GM12801 (cell line): Measurements from ENCODE around the gene CDH16.

ENCODE experiments used
- CTCF ChIP-seq: IDR thresholded peaks from one replicate; pipeline ENCODE4 v1.5.1; 2011; ENCODE audit warnings: control low read depth; ENCODE audit not compliant: insufficient read length; ENCODE audit errors: extremely low read depth

The CDH16 gene

GRCh38 chr16:66898933-66899309 lies 19.8 kb downstream of the CDH16 start:
- TF ChIP-seq CTCF = no peak

DNA sequence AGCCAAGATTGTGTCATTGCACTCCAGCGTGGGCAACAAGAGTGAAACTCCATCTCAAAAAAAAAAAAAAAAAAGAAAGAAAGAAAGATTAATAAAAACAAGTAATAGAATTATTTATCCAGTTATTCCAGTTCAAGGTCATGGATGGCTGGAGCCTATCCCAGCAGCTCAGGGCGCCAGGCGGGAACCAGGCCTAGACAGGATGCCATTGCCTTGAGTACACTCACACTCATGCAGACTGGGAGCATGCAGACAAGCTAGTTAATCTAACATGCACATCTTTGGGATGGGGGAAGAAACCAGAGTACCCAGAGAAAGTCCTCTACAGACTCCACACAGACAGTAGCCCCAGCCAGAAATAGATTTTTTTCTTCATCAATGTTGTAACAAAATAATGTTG lies 20.5 kb downstream of the CDH16 start:
- no peak for TF ChIP-seq CTCF

DNA sequence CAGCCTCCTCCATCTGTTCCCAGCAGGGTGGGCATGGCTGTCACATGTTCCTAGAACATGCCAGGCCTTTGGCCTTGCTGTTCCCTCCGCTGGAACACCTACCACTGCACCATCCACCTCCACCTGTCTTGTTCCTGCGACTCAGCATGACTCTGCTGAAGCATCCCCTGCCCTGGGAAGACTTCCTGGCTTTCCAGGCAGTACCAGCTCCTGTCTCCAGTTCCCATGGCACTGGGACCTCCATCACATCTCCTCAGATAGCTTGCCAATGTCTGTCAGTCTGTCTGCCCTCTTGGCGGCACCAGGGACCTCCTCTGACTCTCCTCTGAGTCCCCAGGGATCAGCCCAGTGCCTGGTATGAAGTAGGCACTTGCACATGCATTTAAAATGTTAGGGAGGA lies 22.7 kb downstream of the CDH16 start:
- no peak for TF ChIP-seq CTCF

GRCh38 chr16:66895689-66895979 lies 23.1 kb downstream of the CDH16 start:
- TF ChIP-seq CTCF = no peak

GRCh38 chr16:66894948-66895688 lies 23.6 kb downstream of the CDH16 start:
- peak; percentile 71 for TF ChIP-seq CTCF

DNA sequence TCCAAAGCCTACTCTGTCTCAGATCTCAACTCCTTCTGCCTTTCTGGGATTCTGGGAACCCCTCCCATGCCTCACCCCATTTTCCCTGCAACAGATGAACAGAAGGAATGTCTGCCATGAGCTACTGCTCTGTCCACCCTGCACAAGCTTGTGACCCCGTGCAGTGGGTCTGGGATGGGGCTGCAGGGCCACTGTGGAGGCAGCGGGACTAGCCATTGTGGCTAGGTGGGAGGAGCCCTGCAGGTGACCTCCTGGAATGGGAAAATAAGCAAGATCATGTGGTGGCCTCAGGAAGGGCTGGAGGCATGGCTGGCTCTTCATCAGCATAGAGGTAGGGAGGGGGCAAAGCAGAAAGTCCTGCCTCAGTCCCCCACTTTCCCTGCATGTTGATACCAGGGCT lies 24.6 kb downstream of the CDH16 start:
- TF ChIP-seq CTCF = no peak

GRCh38 chr16:66891797-66892196 lies 26.9 kb downstream of the CDH16 start:
- TF ChIP-seq CTCF = no peak

DNA sequence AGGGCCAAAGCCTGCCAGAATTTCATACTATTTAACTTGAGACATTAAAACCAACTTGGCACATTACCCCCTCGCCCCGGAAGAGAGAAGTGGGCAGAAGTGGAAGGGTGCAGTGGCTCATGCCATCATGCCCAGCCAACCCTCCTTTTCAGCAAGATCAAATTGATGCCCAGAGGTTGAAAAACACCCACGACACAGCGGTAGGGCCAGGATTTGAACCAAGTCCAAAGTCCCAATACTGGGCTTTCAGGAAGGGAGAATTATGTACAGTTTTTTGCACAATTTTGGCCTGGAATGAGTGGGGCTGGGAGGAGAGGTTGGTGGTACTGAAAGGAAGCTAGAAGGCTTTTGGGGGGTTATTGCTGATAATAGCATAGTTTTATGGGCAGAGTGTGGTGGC lies 27.3 kb downstream of the CDH16 start:
- no peak for TF ChIP-seq CTCF
